SIG-M5 (cell line): Measurements from ENCODE around the gene MYO18A.

Source experiments
- DNase-seq: peaks from one replicate; lab custom pipeline; 2025; lab: John Stamatoyannopoulos, UW

MYO18A gene

DNA sequence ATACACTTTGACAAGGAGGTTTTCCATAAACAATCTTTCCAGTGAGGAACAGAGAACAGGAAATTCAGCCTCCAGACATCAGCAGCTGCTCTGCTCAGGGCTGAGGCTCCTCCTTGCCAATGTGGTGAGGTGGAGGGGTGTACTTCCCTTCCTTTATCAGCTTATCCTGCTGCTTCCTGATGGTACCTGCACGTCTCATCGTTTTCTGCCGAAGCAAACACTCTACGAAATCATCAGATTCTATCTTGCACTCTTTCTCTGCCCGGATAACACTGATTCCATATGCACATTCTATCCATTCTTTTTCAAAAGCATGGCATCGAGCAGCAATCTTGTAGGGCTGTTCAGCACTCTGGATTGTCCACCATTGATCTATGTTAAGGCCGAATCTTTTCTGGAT, 159.0 kb downstream of the MYO18A start:
- no peak for DNase-seq
